Naive thymus-derived CD4-positive, alpha-beta T cell (primary cell): ENCODE measurements around the gene EHF. TPM values are rescaled to one million over a fixed set of nuclear protein-coding genes. Genes with fewer than 3 reads are reported as not detected.

Experiments
- ATAC-seq: fragments of 150-1000 bp; cut with Tn5 transposase; 2 replicates; pipeline ENCODE4 v1.10.0; 2021; ENCODE audit warnings: mild to moderate bottlenecking, moderate library complexity
- CTCF ChIA-PET: fragments of 350-600 bp; sonication (Branson Sonifier 250); formaldehyde crosslinking; loops from one replicate; lab custom pipeline; 2021; ENCODE audit warnings: antibody characterized with exemption; lab: Charles Lee
- POLR2A ChIA-PET: fragments of 350-600 bp; sonication (Branson Sonifier 250); formaldehyde crosslinking; loops from one replicate; lab custom pipeline; 2021; ENCODE audit warnings: antibody characterized with exemption, inconsistent platforms; lab: Charles Lee
- DNase-seq, 9 donors: peaks; one replicate each; pipeline versions ENCODE4 v3.0.0 to v3.0.0-alpha.2; 2020 to 2022; ENCODE audit warnings: mixed read lengths in 1 of 9
- H3K27ac ChIP-seq: one replicate; pipeline ENCODE4 v1.7.0; 2013; ENCODE audit warnings: mild to moderate bottlenecking, low read depth, low read length, moderate library complexity
- H3K27me3 ChIP-seq, 2 donors: one replicate each; pipeline ENCODE4 v1.7.0; 2013; ENCODE audit warnings: low read length in 2 of 2, mild to moderate bottlenecking in 2 of 2, moderate library complexity in 2 of 2; ENCODE audit not compliant: control insufficient read depth in 2 of 2, insufficient read depth in 2 of 2
- H3K36me3 ChIP-seq, 3 experiments: 1 replicate in 2 of 3; 2 replicates in 1 of 3; pipeline ENCODE4 v1.7.0; 2013; ENCODE audit warnings: low read length in 3 of 3, mild to moderate bottlenecking in 3 of 3, moderate library complexity in 1 of 3; ENCODE audit not compliant: insufficient read depth in 3 of 3, control insufficient read depth in 2 of 3
- H3K4me1 ChIP-seq, 2 donors: one replicate each; pipeline ENCODE4 v1.7.0; 2013; ENCODE audit warnings: low read length in 2 of 2, mild to moderate bottlenecking in 2 of 2, moderate library complexity in 1 of 2; ENCODE audit not compliant: control insufficient read depth in 2 of 2, insufficient read depth in 2 of 2
- H3K4me3 ChIP-seq: 2 replicates; pipeline ENCODE4 v1.7.0; 2013; ENCODE audit warnings: mild to moderate bottlenecking, low read length
- H3K9me3 ChIP-seq, 3 experiments: 1 replicate in 2 of 3; 2 replicates in 1 of 3; pipeline ENCODE4 v1.7.0; 2013; ENCODE audit warnings: low read length in 3 of 3; ENCODE audit not compliant: control insufficient read depth in 2 of 3
- H3K27ac Mint-ChIP-seq, 9 donors: one replicate each; pipeline ENCODE4 v1.8.0; 2020 to 2022; ENCODE audit warnings: mixed read lengths in 9 of 9, mild to moderate bottlenecking in 8 of 9, moderate library complexity in 5 of 9, inconsistent platforms in 2 of 9
- H3K27me3 Mint-ChIP-seq, 5 donors: one replicate each; pipeline ENCODE4 v1.8.0; 2021 to 2022; ENCODE audit warnings: mixed read lengths in 5 of 5, mild to moderate bottlenecking in 1 of 5
- H3K36me3 Mint-ChIP-seq, 5 donors: one replicate each; pipeline ENCODE4 v1.8.0; 2020 to 2022; ENCODE audit warnings: mixed read lengths in 5 of 5, mild to moderate bottlenecking in 3 of 5, inconsistent platforms in 1 of 5
- H3K4me1 Mint-ChIP-seq, 7 donors: one replicate each; pipeline ENCODE4 v1.8.0; 2020 to 2022; ENCODE audit warnings: mixed read lengths in 7 of 7, mild to moderate bottlenecking in 3 of 7, inconsistent platforms in 1 of 7
- H3K4me3 Mint-ChIP-seq, 10 donors: one replicate each; pipeline ENCODE4 v1.8.0; 2020 to 2022; ENCODE audit warnings: mild to moderate bottlenecking in 10 of 10, mixed read lengths in 10 of 10, moderate library complexity in 6 of 10, inconsistent platforms in 2 of 10
- H3K9me3 Mint-ChIP-seq, 11 donors: one replicate each; pipeline ENCODE4 v1.8.0; 2020 to 2022; ENCODE audit warnings: mixed read lengths in 11 of 11, mild to moderate bottlenecking in 4 of 11, inconsistent platforms in 1 of 11, moderate library complexity in 1 of 11
- intact Hi-C, 2 donors: fragments of 100-400 bp; cut with micrococcal nuclease; formaldehyde crosslinking; loops; one replicate each; pipeline ENCODE4 v1.15.1; 2023
- polyA plus RNA-seq, 2 donors: library from polyadenylated mRNA; unstranded; fragments of 300-500 nt; fragmentation: Illumina TruSeq; gene quantifications; one replicate each; pipeline ENCODE4 v1.2.3, GENCODE V29; 2021
- total RNA-seq, 6 experiments: library from RNA in 5 of 6; stranded (reverse) in 5 of 6; gene quantifications; 1 replicate in 5 of 6; 2 replicates in 1 of 6; pipeline ENCODE4 v1.2.3 and lab custom pipeline; 2021 to 2026

Gene EHF
- under 1 TPM in 1 of 5 experiments, not detected in 4; 0.20 TPM for total RNA-seq
- polyA plus RNA-seq = not detected
- 0.94 reads per million for total RNA-seq (lab: John Stamatoyannopoulos, UW)

DNA sequence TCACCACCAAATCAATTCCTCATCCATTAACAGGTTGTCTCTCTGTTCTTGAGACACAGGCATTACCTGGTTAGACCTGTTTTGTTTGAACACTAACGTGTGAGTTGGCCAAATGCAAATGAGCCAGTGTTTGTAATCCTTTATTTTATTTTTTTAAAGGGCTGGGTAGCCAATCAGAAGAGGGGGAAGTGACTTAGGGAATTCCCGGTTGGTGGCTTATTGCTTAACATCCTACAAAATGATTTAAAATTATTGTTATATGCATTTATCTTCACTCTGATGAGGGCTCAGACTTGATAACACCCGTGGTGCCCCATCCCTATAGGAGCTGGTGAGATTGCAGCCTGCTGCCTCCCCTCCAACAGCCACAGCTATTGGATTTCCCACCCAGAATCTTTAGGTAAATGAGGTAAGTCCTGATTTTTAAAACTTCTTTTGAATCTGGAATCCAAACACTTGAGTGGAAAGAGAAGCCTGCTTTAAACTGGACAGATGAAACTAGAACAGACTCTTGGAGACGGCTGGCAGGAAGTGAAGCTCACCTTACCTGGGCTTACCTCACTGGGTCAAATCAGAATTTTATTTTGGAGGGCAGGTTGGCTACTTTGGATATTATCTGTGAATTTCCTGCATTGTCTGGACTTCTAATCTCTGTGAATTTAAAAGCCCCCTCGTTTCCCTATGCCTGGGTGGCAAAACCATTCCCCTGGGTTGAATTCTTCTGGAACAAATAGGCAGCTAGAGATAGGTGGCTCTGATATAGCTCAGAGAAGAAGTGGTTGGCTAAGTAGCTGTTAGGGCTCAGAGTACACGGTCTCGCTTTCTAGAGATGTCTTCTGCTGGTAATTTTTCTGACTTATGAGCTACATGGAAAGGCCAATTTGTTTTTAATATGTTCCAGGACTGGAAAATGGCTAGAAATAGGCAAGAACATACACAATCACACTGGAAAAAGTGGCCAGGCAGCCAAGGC is at the start of gene EHF:
Gene EHF, plus strand, starts transcription at position 274 of the 973 bp plus-strand sequence. CDS start 21,538 bp downstream, outside the sequence.
- H3K36me3 Mint-ChIP-seq = no peaks in the 10 kb centered on the region
- ATAC-seq = no peak
- peaks cover 0 to 5% of the 10 kb centered on the region in 2 donors for H3K4me1 ChIP-seq
- H3K4me3 ChIP-seq = no peak within 1 kb of the TSS
- no peak within 1 kb of the TSS for H3K27ac ChIP-seq
- intact Hi-C loops = no loop called here
- no peak within 1 kb of the TSS for H3K27ac Mint-ChIP-seq
- H3K9me3 Mint-ChIP-seq = peaks cover 0 to 1% (median 0%) of the 10 kb centered on the region in 11 donors
- H3K36me3 ChIP-seq = no peaks in the 10 kb centered on the region
- DNase-seq = no peak
- CTCF ChIA-PET = no interaction called here
- peaks cover 0 to 38% (median 17%) of the 10 kb centered on the region in 5 donors for H3K27me3 Mint-ChIP-seq
- POLR2A ChIA-PET = no interaction called here
- no peak within 1 kb of the TSS for H3K4me3 Mint-ChIP-seq
- no peaks in the 10 kb centered on the region for H3K9me3 ChIP-seq
- peaks cover 0 to 8% (median 0%) of the 10 kb centered on the region in 7 donors for H3K4me1 Mint-ChIP-seq
- H3K27me3 ChIP-seq = no peaks in the 10 kb centered on the region

DNA sequence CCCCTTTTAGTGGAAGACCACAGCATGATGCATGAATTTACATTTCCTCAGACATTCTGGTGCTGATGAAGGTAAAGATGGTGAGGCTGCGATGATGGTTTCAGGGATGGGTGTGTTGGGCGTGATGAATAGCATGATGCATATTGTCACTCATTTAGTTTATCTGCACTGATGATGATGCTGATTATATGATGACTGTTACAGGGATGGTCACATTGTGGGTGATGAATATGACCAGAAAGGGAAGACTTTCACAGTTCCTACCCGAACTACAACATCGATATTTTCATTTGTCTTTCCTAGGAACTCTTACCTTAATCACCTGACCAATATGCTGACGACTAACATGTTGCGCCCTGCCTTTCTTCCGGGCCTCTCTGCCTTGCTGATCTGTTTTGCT is 47.4 kb upstream of the EHF start:
- Histone ChIP-seq H3K36me3 (no peaks in the 10 kb centered on the region), H3K27ac (no peak overlapping the region), H3K9me3 (no peaks in the 10 kb centered on the region), H3K4me1 (no peaks in the 10 kb centered on the region), H3K27me3 (peaks cover 0 to 4% of the 10 kb centered on the region in 2 donors), H3K4me3 (no peak overlapping the region)
- Mint-ChIP-seq H3K36me3 (no peaks in the 10 kb centered on the region), H3K4me1 (no peaks in the 10 kb centered on the region), H3K27me3 (peaks cover 38 to 63% (median 55%) of the 10 kb centered on the region in 5 donors), H3K9me3 (peaks cover 0 to 4% (median 0%) of the 10 kb centered on the region in 11 donors), H3K27ac (no peak overlapping the region), H3K4me3 (no peak overlapping the region)
- POLR2A ChIA-PET = no interaction called here
- ATAC-seq (no peak), DNase-seq (no peak)
- CTCF ChIA-PET = no interaction called here
- intact Hi-C loops = no loop called here

DNA sequence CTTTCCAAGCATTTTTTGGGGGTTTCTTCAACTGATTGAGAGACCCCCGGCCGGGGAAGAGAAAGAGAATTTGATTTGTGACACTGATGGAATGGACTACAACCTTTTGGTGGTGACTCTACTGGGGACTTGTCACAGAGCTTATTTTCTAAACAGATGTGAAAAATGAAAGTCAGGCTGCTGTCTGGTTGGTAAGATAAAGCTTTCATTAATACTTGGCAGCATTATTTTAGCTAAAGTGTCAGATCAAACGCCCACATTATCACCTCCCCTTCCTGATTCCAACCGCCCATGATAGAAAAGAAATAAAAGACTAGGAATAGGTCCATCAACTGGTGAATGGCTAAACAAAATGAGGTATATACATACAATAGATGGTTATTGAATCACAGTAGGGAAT is 45.6 kb upstream of the EHF start:
- H3K9me3 ChIP-seq = no peaks in the 10 kb centered on the region
- Mint-ChIP-seq H3K4me1 (no peaks in the 10 kb centered on the region), H3K27me3 (peaks cover 29 to 62% (median 58%) of the 10 kb centered on the region in 5 donors), H3K36me3 (no peaks in the 10 kb centered on the region), H3K4me3 (no peak overlapping the region), H3K27ac (no peak overlapping the region), H3K9me3 (peaks cover 0 to 4% (median 0%) of the 10 kb centered on the region in 11 donors)
- no peaks in the 10 kb centered on the region for H3K36me3 ChIP-seq
- ChIA-PET CTCF (no interaction called here), POLR2A (no interaction called here)
- DNase-seq = no peak
- H3K4me1 ChIP-seq = no peaks in the 10 kb centered on the region
- peaks cover 0 to 4% of the 10 kb centered on the region in 2 donors for H3K27me3 ChIP-seq
- H3K4me3 ChIP-seq = no peak overlapping the region
- ATAC-seq = no peak
- no peak overlapping the region for H3K27ac ChIP-seq
- intact Hi-C loops = no loop called here

DNA sequence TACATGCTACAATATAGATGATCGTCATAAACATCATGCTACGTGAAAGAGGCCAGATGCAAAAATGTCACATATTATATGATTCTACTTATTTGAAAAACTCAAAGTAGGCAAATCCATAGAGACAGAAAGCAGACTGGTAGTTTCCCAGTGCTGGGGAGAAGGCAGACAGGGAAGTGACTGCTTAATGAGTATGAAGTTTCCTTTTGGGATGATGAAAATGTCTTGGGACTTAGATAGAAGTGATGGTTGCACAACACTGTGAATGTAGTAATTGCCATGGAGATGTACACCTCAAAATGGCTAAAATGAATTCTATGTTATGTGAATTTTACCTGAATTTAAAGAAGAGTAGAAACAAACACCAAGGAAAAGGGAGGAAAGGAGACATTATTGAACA is 45.2 kb upstream of the EHF start:
- Histone ChIP-seq H3K27ac (no peak overlapping the region), H3K4me1 (no peaks in the 10 kb centered on the region), H3K27me3 (peaks cover 0 to 4% of the 10 kb centered on the region in 2 donors), H3K9me3 (no peaks in the 10 kb centered on the region), H3K4me3 (no peak overlapping the region), H3K36me3 (no peaks in the 10 kb centered on the region)
- no peaks in the 10 kb centered on the region for H3K4me1 Mint-ChIP-seq
- no peak overlapping the region for H3K4me3 Mint-ChIP-seq
- ChIA-PET CTCF (no interaction called here), POLR2A (no interaction called here)
- H3K27ac Mint-ChIP-seq = no peak overlapping the region
- peaks cover 25 to 59% (median 54%) of the 10 kb centered on the region in 5 donors for H3K27me3 Mint-ChIP-seq
- no peak for ATAC-seq
- H3K36me3 Mint-ChIP-seq = no peaks in the 10 kb centered on the region
- H3K9me3 Mint-ChIP-seq = peaks cover 0 to 4% (median 0%) of the 10 kb centered on the region in 11 donors
- intact Hi-C loops = no loop called here
- no peak for DNase-seq

DNA sequence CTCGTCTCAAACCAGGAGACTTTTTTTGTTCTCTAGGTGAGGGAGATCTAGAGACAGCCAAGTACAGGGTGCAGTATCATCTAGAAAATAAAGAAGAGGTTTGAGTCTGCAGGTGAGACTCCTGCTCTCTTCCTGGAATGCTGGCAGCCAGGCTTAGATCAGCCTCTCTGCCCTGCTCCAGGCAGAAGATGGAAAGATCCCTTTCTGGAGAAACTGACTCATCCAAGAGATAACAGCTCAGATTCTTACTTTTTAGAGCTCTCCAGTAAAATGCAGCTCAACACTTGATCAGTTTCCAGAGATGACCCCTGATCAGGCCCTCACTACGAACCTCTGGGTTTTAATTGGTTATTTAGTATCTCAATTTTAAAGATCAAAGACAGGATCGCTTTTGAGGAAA is 44.6 kb upstream of the EHF start:
- Mint-ChIP-seq H3K4me3 (no peak overlapping the region), H3K36me3 (no peaks in the 10 kb centered on the region), H3K27me3 (peaks cover 19 to 59% (median 49%) of the 10 kb centered on the region in 5 donors), H3K9me3 (peaks cover 0 to 4% (median 0%) of the 10 kb centered on the region in 11 donors), H3K27ac (no peak overlapping the region), H3K4me1 (no peaks in the 10 kb centered on the region)
- intact Hi-C loops = no loop called here
- ChIA-PET CTCF (no interaction called here), POLR2A (no interaction called here)
- no peaks in the 10 kb centered on the region for H3K36me3 ChIP-seq
- no peaks in the 10 kb centered on the region for H3K9me3 ChIP-seq
- DNase-seq (no peak), ATAC-seq (no peak)
- H3K4me3 ChIP-seq = no peak overlapping the region
- no peaks in the 10 kb centered on the region for H3K4me1 ChIP-seq
- no peak overlapping the region for H3K27ac ChIP-seq
- H3K27me3 ChIP-seq = peaks cover 0 to 4% of the 10 kb centered on the region in 2 donors

DNA sequence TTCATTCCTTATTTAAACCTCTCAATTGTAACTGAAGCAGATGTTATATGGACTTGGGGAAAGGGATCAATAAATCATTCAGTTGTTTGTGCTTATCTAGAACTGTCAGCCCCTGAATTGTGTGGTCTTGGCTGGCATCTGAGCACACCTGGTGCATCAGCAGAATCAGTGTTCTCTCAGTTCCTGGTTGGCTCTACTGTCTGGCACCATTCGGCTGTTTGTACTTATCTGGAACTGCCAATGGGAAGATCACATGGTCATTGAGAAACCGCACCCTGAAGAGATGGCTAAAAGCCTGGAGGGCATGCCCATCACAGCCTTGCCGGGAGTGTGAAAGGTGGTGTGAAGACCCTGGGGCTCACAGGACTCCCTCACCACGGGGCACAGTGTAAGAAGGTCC is 37.1 kb upstream of the EHF start:
- peaks cover 0 to 4% of the 10 kb centered on the region in 2 donors for H3K4me1 ChIP-seq
- POLR2A ChIA-PET = no interaction called here
- H3K27ac ChIP-seq = no peak overlapping the region
- H3K27me3 Mint-ChIP-seq = peaks cover 0 to 43% (median 29%) of the 10 kb centered on the region in 5 donors
- no peaks in the 10 kb centered on the region for H3K36me3 ChIP-seq
- H3K4me3 ChIP-seq = no peak overlapping the region
- no peaks in the 10 kb centered on the region for H3K27me3 ChIP-seq
- no peaks in the 10 kb centered on the region for H3K9me3 ChIP-seq
- H3K36me3 Mint-ChIP-seq = no peaks in the 10 kb centered on the region
- intact Hi-C loops = no loop called here
- H3K4me1 Mint-ChIP-seq = peaks cover 0 to 5% (median 0%) of the 10 kb centered on the region in 7 donors
- H3K9me3 Mint-ChIP-seq = no peaks in the 10 kb centered on the region
- no peak for ATAC-seq
- CTCF ChIA-PET = interaction anchor here (0.5 to 1.3 kb wide), 4 partner anchors 161 to 336 kb away, joined by 3 to 5 read pairs (median 3); no protein-coding TSS in a partner anchor
- DNase-seq = no peak
- H3K4me3 Mint-ChIP-seq = no peak overlapping the region
- peak overlapping the region in 1 of 9 donors; percentile 26 for H3K27ac Mint-ChIP-seq
